ENCODE results near the gene GLYR1.
"Not testable (repeated sequence)": the region's sequence is repeated elsewhere in the genome, so short reads cannot be mapped to it uniquely, and the experiment has no call there.

GLYR1 gene

DNA sequence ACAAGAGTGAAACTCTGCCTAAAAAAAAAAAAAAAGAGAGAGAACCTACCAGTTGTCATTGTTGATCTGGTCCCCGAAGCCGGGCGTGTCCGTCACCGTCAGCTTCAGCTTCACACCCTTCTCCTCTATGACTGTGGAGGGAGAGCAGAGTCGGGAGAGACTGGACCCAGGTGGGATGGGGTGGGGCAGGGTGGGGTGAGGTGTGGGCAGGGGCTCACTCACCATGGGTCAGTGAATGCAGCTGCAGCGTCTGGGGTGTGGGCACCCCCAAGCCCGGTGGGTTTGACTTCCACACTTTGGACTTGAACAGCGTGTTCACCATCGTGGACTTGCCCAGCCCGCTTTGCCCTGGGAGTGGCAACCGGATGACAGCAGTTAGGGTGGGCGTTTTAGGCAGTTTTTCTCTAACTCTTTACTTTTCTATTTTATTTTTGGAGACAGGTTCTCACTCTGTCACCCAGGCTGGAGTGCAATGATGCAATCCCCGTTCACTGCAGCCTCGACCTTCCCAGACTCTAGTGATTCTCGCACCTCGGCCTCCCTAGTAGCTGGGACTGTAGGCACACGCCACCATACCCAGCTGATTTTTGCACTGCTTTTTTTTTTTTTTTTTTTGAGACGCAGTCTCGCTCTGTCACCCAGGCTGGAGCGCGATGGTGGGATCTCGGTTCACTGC is 61.2 kb downstream of the GLYR1 start:
- no peak for DNase-seq

DNA sequence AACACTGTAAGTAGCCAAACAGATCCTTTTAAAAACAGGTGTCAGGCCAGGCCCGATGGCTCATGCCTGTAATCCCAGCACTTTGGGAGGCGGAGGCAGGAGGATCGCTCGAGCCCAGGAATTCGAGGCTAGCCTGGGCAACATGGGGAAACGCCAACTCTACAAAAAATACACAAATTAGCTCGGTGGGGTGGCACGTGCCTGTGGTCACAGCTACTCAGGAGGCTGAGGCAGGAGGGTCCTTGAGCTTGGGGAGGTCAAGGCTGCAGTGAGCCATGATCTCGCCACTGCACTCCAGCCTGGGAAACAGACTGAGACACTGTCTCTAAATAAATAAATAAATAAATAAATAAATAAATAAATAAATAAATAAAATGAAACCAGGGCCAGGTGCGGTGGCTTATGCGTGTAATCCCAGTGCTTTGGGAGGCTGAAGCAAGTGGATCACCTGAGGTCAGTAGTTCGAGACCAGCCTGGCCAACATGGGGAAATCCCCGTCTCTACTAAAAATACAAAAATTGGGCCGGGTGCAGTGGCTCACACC is 62.6 kb downstream of the GLYR1 start:
- not testable (repeated sequence) for DNase-seq

DNA sequence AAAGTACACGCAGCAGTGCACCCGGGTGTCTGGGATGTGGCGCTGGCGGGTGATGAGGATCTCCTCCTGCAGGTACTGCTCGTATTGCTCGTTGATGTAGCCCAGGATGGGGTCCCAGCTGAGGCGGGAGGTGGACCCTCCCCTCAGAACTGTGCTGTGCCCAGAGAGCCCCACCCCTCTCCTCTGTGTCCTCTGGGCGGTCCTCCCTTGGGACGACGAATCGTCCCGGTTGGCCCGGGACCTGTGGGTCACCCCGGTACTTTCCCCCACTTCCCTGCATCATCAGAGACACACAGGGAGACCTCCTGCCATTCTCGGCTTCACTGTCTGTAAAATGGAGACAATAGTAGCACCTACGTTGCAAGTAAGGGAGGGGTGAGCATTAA is 63.1 kb downstream of the GLYR1 start:
- DNase-seq, result no peak

DNA sequence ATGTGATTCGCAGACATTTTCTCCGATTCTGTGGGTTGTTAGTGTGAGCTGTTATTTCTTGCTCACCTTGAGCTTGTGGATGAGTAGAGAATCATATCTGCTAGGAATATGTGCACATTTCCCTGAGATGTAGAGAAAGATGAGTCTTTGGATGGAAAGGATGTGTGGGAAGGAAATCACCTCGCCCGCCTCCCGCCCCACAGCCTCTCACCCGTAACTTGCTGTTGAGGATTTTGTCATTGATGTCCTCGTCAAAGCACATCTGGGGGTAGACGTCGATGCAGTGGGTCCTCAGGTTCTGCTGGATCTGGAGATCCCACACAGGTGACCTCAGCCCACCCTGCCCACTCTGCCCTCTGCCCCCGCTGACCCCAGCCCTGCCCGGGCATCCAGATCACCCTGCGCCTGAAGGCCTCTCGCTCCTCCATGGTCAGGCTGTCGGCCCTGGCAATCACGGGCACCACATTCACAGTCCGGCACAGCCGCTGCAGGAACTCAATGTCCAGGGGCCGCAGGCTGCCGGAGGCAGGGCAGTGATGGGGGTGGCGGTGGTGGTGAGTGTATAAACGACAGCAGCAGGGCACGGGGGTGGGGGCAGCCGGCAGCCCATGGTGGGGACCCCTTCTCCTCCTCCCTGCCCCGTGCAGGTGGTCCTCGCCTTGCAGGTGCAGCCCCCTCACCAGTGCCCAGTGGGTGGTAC is 63.7 kb downstream of the GLYR1 start:
- DNase-seq, result no peak

GRCh38 chr16:4780235-4780634 is 66.9 kb downstream of the GLYR1 start:
- no peak for DNase-seq

GRCh38 chr16:4778050-4778392 is 69.1 kb downstream of the GLYR1 start:
- DNase-seq, result no peak

- DNase-seq, result no peak
Measured at GRCh38 chr16:4777339-4778049, 69.6 kb downstream of the GLYR1 start.

- DNase-seq, result no peak
Measured at GRCh38 chr16:4776141-4776705, 70.9 kb downstream of the GLYR1 start.

DNA sequence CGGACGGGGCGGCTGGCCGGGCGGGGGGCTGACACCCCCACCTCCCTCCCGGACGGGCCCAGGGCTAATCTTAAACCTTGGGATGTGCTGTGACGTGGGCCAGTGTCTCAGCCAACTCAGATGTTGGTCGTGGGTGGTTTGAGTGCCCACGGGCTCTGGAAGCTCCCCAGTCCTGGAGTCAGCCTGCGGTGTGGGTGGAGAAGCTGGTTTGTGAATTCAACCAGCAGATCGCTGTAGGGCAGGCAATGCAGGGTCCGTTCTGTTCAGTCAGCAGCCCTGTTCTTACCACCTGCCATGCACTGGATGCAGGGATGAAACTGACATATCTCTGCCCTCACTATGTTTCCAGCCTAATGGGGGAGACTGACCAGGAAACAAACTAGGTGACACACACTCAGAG is 72.1 kb downstream of the GLYR1 start:
- DNase-seq, result no peak

DNA sequence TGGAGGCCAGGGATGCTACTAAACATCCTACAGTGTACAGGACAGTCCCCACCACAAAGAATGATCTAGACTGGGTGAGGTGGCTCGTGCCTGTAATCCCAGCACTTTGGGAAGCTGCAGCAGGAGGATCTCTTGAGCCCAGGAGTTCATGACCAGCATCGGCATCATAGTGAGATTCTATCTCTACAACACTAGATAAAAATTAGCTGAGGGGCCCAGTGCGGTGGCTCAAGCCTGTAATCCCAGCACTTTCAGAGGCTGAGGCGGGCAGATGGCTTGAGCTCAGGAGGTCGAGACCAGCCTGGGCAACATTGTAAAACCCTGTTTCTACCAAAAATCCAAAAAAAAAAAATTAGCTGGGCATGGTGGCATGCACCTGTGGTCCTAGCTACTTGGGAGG is 74.7 kb downstream of the GLYR1 start:
- no peak for DNase-seq

DNA sequence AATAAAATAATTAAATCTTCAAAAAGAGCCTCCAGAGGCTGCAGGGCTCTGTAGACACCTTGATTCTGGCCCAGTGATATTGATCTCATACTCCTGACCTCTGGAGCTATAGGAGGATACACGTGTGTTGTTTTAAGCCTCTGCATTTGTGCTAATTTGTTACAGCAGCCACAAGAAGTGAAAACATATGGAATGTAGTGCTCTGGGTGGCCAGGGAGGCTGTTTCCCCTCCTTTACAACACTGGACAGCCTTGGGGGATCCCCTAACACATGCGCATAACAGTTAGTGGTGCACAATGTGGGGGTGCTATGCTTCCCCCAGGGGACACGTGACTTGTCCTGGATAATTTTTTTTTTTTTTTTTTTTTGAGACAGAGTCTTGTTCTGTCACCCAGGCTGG is 75.4 kb downstream of the GLYR1 start:
- no peak for DNase-seq

DNA sequence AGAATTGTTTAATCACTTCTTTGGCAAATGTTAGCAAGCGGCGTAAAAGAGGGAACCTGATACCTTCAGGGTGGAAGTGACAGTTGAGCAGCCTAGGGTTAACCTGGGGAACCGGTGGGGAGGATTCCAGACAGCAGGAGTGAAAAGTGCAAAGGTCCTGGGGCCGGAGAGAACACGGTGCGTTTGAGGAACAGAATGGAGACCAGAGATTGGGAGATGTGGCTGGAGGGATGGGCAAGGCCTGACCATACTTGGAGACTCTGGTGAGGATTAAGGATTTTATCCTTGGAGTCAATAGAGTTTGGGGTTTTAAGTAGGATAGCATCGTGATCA is 77.8 kb downstream of the GLYR1 start:
- no peak for DNase-seq

DNA sequence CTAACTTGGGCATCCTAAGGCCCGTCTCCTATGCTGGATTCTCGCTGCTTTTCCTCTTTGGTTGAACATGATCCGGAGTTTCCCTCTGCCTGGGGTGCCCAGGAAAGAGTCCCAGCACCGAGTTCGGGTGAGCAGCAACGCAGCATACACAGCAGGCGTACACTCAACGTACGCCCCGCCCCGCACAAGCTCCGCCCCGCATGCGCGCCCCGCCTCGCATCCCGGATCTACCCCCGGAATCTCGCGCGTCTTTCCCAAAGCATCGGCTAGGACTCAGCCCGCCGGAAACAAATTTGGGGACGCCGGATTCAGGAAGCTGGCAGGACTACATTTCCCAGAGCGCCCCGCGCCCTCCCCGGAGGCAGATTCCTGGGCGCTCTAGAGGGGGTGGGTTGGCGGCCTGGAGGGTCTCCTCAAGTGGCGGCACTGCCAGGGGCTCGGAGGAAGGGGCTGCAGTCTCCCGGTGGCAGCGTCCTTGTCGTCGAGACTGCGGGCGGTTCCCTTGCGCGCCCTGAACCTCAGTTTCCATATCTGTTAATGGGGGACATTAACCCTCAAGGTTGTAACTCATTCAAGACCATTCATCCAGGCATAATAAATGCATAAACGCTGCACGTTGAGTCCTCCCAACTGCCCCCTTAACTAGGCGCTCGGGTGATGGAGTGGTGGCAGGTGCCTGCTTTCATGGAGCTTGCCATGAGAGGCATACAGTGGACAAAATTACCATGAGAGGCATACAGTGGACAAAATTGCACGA is 78.4 kb downstream of the GLYR1 start:
- DNase-seq, result peak; percentile 89

- DNase-seq, result no peak
Measured at GRCh38 chr16:4767872-4768548, 79.1 kb downstream of the GLYR1 start.

GRCh38 chr16:4766875-4767628 is 80.0 kb downstream of the GLYR1 start, which contains the start of gene ZNF500:
TSS of gene ZNF500 (minus strand) at chr16:4767162. CDS start at chr16:4765978, 1,184 bp downstream.
- peak; percentile 98 for DNase-seq

- no peak for DNase-seq
Measured at GRCh38 chr16:4765511-4766474, 81.3 kb downstream of the GLYR1 start.

DNA sequence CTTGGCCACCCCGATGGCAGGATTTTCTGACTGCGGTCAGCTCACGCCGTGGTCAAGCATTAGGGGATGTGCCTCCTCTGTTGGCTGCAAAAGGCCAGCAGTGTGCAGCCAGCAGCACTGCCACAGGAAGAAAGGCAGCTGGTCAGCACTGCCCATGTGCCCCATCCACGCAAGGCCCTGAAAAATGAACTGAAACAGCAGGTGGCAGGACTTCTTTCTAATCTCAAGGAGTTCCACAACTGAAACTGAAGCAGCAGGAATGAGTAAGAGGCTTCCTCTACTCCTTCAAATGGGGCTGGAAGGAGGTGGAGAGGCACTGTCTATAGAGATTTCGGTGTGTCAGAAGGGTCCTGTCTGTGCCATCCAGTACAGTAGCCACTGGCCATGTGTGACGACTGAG is 83.3 kb downstream of the GLYR1 start:
- DNase-seq, result no peak

- no peak for DNase-seq
Measured at GRCh38 chr16:4762205-4762604, 84.9 kb downstream of the GLYR1 start.

DNA sequence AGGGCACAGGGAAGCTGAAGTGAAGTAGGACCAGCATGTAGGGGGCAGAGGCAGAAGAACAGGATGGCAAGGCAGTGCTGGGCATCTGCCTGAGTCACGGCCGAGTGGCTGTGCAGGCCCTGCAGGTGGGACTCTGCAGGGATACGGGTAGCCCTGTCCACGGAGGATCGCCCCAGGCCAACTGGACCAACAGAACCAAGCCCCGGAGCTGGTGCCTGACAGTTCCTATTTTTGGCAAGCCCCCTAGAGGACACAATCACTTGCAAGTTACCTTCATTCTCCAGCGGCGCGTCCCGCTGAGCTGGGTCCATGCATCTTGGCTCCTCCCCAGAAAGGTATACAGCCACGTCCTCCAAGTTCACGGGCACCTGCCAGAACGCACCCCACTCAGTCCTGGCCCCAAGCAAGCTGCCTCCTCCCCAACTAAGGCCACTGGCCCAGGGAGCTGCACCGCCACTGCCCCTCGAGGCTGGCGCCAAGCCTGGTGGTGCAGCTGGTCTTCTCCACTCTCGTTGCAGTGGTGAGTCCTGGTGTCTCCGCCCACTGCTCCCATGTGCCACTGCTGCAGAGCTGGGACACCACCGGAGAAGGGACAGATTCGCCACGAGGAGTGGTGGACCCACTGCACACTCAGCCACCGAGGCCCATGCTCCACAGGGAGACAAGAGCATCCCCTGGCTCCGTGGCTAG is 86.7 kb downstream of the GLYR1 start:
- DNase-seq, result no peak

GRCh38 chr16:4755687-4756086 is 91.4 kb downstream of the GLYR1 start:
- no peak for DNase-seq
